Measurements from ENCODE around the gene PCNX1. TPM values are rescaled to one million over a fixed set of nuclear protein-coding genes. Genes with fewer than 3 reads are reported as not detected.

The PCNX1 gene
- total and polyA plus RNA-seq, 4 donors: 5.2 to 103 (median 37.9) TPM

DNA sequence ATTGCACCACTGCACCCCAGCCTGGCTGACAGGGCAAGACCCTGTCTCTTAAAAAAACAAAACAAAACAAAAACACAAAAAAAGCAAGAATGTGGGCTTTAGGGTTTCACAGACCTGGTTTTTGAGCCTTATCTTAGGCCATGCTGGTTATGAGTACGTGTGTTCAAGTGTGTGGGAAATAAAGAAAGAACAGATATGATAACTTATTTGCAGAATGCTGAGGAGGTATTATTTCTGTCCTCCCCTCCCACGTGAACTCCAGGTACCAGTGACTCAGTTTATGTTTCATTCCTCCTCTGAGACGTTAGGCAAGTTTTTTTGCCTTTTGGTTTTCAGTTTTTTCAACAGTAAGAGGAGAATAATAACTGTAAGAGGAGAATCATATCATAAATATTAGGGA, 49.3 kb downstream of the PCNX1 start:
- DNase-seq (no peak), ATAC-seq (ENCODE audit: insufficient read depth, low FRiP score) (no peak)
- Histone ChIP-seq H3K9me3 (ENCODE audit: control insufficient read depth in 4 of 4, insufficient read depth in 3 of 4, low read length in 3 of 4) (no peaks in the 10 kb centered on the region), H3K36me3 (ENCODE audit: control insufficient read depth in 4 of 4, insufficient read depth in 4 of 4, low read length in 4 of 4) (no peaks in the 10 kb centered on the region), H3K4me1 (ENCODE audit: control insufficient read depth in 5 of 5, insufficient read depth in 5 of 5, low read length in 5 of 5) (peaks cover 0 to 8% (median 0%) of the 10 kb centered on the region in 5 donors), H3K27me3 (ENCODE audit: control insufficient read depth in 3 of 3, insufficient read depth in 3 of 3, low read length in 2 of 3) (no peaks in the 10 kb centered on the region), H3K9ac (ENCODE audit: insufficient read depth in 1 of 2, low read length in 2 of 2) (no peak overlapping the region), H3K27ac (ENCODE audit: low read depth in 1 of 2, low read length in 1 of 2) (no peak overlapping the region), H3K4me3 (no peak overlapping the region)
- 85 to 88% methylated on average over 3 of the region's 3 CpGs for WGBS, 2 donors
- TF ChIP-seq CTCF (IDR thresholded peaks at IDR 0.05; ENCODE audit: control extremely low read depth, extremely low read depth): no peak

DNA sequence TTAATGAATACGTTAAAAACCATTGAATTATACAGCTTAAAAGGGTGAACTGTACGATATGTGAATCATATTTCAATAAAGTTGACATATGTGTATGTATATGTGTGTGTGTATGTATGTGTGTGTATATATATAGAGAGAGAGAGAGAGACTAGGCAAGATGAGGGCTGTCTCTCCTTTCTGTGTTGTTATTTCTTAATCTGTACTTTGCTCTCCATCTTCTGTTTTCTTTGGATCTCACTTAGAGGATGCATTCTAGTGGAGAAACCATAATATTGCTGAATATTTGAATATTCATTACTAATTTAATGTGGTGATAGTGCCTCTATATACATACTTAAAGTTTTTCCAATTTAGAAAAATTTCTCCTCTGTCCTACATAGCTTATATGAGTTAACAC, 50.5 kb downstream of the PCNX1 start:
- TF ChIP-seq CTCF (IDR thresholded peaks at IDR 0.05; ENCODE audit: control extremely low read depth, extremely low read depth): no peak
- Histone ChIP-seq H3K9me3 (ENCODE audit: control insufficient read depth in 4 of 4, insufficient read depth in 3 of 4, low read length in 3 of 4) (no peaks in the 10 kb centered on the region), H3K9ac (ENCODE audit: insufficient read depth in 1 of 2, low read length in 2 of 2) (no peak overlapping the region), H3K27me3 (ENCODE audit: control insufficient read depth in 3 of 3, insufficient read depth in 3 of 3, low read length in 2 of 3) (no peaks in the 10 kb centered on the region), H3K36me3 (ENCODE audit: control insufficient read depth in 4 of 4, insufficient read depth in 4 of 4, low read length in 4 of 4) (peaks cover 0 to 3% (median under 1%) of the 10 kb centered on the region in 4 donors), H3K4me1 (ENCODE audit: control insufficient read depth in 5 of 5, insufficient read depth in 5 of 5, low read length in 5 of 5) (peaks cover 0 to 8% (median 0%) of the 10 kb centered on the region in 5 donors), H3K4me3 (no peak overlapping the region), H3K27ac (ENCODE audit: low read depth in 1 of 2, low read length in 1 of 2) (no peak overlapping the region)
- ATAC-seq (ENCODE audit: insufficient read depth, low FRiP score) (no peak), DNase-seq (no peak)
- WGBS, 2 donors: 96 to 98% methylated on average over 2 of the region's 2 CpGs

DNA sequence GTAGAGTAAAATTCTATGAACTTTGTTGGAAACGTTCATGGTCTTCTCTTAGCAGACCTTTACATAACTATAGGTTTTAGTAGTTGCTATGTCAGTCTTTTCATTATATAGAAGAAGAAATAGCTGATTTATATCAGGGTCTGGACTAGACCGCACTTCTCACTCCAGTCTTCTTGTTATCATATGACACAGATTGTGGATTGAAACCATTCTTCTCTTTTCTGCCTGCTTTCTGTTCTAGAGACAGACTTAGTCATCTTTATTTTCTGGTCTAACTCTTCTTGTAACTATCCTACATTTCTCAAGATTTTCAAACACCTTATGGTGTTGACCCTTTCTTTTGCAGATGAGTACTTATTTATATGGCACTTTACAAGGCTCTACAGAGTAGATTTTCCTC, 55.7 kb downstream of the PCNX1 start:
- ATAC-seq (ENCODE audit: insufficient read depth, low FRiP score): no peak
- Histone ChIP-seq H3K4me1 (ENCODE audit: control insufficient read depth in 5 of 5, insufficient read depth in 5 of 5, low read length in 5 of 5) (peaks cover 0 to 2% (median 0%) of the 10 kb centered on the region in 5 donors), H3K27me3 (ENCODE audit: control insufficient read depth in 3 of 3, insufficient read depth in 3 of 3, low read length in 2 of 3) (no peaks in the 10 kb centered on the region), H3K4me3 (no peak overlapping the region), H3K36me3 (ENCODE audit: control insufficient read depth in 4 of 4, insufficient read depth in 4 of 4, low read length in 4 of 4) (peaks cover 0 to 10% (median 2%) of the 10 kb centered on the region in 4 donors), H3K9ac (ENCODE audit: insufficient read depth in 1 of 2, low read length in 2 of 2) (no peak overlapping the region), H3K27ac (ENCODE audit: low read depth in 1 of 2, low read length in 1 of 2) (no peak overlapping the region), H3K9me3 (ENCODE audit: control insufficient read depth in 4 of 4, insufficient read depth in 3 of 4, low read length in 3 of 4) (no peaks in the 10 kb centered on the region)
- no peak for TF ChIP-seq CTCF (IDR thresholded peaks at IDR 0.05; ENCODE audit: control extremely low read depth, extremely low read depth)
- 78 to 83% methylated on average over 2 of the region's 2 CpGs for WGBS, 2 donors
- DNase-seq: no peak

DNA sequence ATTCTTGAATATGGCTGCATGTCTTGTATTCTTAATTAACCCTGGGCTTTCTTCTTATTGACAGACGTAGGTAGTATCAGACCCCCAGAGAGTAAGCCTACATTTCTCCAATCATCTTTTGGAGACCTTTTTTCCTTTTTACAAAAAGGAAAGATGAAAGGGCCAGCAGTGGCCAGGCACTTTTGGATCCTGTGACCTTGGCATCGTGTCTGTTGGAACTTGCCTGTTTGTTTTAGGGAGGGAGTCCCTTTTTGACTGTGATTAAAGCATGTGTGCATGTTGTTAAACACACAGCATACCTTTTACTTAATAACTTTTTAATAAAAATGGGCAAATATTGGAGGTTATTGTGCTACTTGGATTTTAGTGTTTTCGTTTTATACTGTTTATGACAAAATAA, 57.2 kb downstream of the PCNX1 start:
- Histone ChIP-seq H3K27ac (ENCODE audit: low read depth in 1 of 2, low read length in 1 of 2) (no peak overlapping the region), H3K4me3 (no peak overlapping the region), H3K36me3 (ENCODE audit: control insufficient read depth in 4 of 4, insufficient read depth in 4 of 4, low read length in 4 of 4) (peaks cover 0 to 18% (median 2%) of the 10 kb centered on the region in 4 donors), H3K9me3 (ENCODE audit: control insufficient read depth in 4 of 4, insufficient read depth in 3 of 4, low read length in 3 of 4) (no peaks in the 10 kb centered on the region), H3K9ac (ENCODE audit: insufficient read depth in 1 of 2, low read length in 2 of 2) (no peak overlapping the region), H3K27me3 (ENCODE audit: control insufficient read depth in 3 of 3, insufficient read depth in 3 of 3, low read length in 2 of 3) (no peaks in the 10 kb centered on the region), H3K4me1 (ENCODE audit: control insufficient read depth in 5 of 5, insufficient read depth in 5 of 5, low read length in 5 of 5) (peaks cover 0 to 2% (median 0%) of the 10 kb centered on the region in 5 donors)
- WGBS, 2 donors: 88 to 89% methylated on average over 3 of the region's 3 CpGs
- ATAC-seq (ENCODE audit: insufficient read depth, low FRiP score): no peak
- TF ChIP-seq CTCF (IDR thresholded peaks at IDR 0.05; ENCODE audit: control extremely low read depth, extremely low read depth): no peak
- DNase-seq: no peak
